Activated B cell treated with CpG ODN at 0.5 μM for 24 hours (primary cell): ENCODE results near the gene CHCHD6. TPM values are rescaled to one million over a fixed set of nuclear protein-coding genes. Genes with fewer than 3 reads are reported as not detected.

Experiments used
- ATAC-seq: fragments of 200-7000 bp; cut with Tn5 transposase; one replicate; pipeline ENCODE4 v1.10.0; 2021; ENCODE audit warnings: low read depth, mild to moderate bottlenecking, moderate library complexity
- CTCF ChIA-PET: fragments of 350-600 bp; sonication (Branson Sonifier 250); formaldehyde crosslinking; loops from one replicate; lab custom pipeline; 2021; ENCODE audit warnings: antibody characterized with exemption; lab: Charles Lee
- POLR2A ChIA-PET: fragments of 350-600 bp; sonication (Branson Sonifier 250); formaldehyde crosslinking; loops from one replicate; lab custom pipeline; 2021; ENCODE audit warnings: antibody characterized with exemption; lab: Charles Lee
- DNase-seq: peaks from one replicate; pipeline ENCODE4 v3.0.0; 2022
- H3K27ac Mint-ChIP-seq: one replicate; pipeline ENCODE4 v1.8.0; 2020; ENCODE audit warnings: mixed read lengths
- H3K27me3 Mint-ChIP-seq: one replicate; pipeline ENCODE4 v1.8.0; 2021; ENCODE audit warnings: mixed read lengths
- H3K36me3 Mint-ChIP-seq: one replicate; pipeline ENCODE4 v1.8.0; 2021; ENCODE audit warnings: low read depth, mixed read lengths
- H3K4me1 Mint-ChIP-seq: one replicate; pipeline ENCODE4 v1.8.0; 2021; ENCODE audit warnings: mixed read lengths
- H3K4me3 Mint-ChIP-seq: one replicate; pipeline ENCODE4 v1.8.0; 2020; ENCODE audit warnings: mild to moderate bottlenecking, mixed read lengths
- H3K9me3 Mint-ChIP-seq: one replicate; pipeline ENCODE4 v1.8.0; 2020; ENCODE audit warnings: mixed read lengths
- CTCF ChIP-seq: fragments of 200-600 bp; IDR thresholded peaks from one replicate; pipeline ENCODE4 v1.8.0; 2022; ENCODE audit warnings: antibody characterized with exemption, mild to moderate bottlenecking
- intact Hi-C: fragments of 100-400 bp; cut with micrococcal nuclease; formaldehyde crosslinking; loops from one replicate; pipeline ENCODE4 v1.15.1; 2024
- total RNA-seq: library from RNA; stranded (reverse); gene quantifications from 2 replicates; pipeline ENCODE4 v1.2.3, GENCODE V29; 2022

The CHCHD6 gene
- total RNA-seq, 1 donor from 2014 or later = 10.0 TPM

GRCh38 chr3:126684218-126684751 is 19.8 kb upstream of the CHCHD6 start:
- intact Hi-C loops = no loop called here
- H3K36me3 Mint-ChIP-seq = no peaks in the 10 kb centered on the region
- ChIA-PET CTCF (interaction anchor here (1.7 to 2.1 kb wide), 2 partner anchors 863 to 864 kb away, joined by 4 to 5 read pairs; no protein-coding TSS in a partner anchor), POLR2A (interaction anchor here (0.6 to 0.7 kb wide), 2 partner anchors 251 to 293 kb away, joined by 3 to 6 read pairs; no protein-coding TSS in a partner anchor)
- TF ChIP-seq CTCF = no peak
- DNase-seq (no peak), ATAC-seq (no peak)
- no peak overlapping the region for H3K27ac Mint-ChIP-seq
- peaks cover 5% of the 10 kb centered on the region for H3K27me3 Mint-ChIP-seq
- H3K4me3 Mint-ChIP-seq = no peak overlapping the region
- no peaks in the 10 kb centered on the region for H3K9me3 Mint-ChIP-seq
- H3K4me1 Mint-ChIP-seq = peaks cover 9% of the 10 kb centered on the region

- no peak for ATAC-seq
- Mint-ChIP-seq H3K36me3 (no peaks in the 10 kb centered on the region), H3K4me3 (no peak overlapping the region), H3K27ac (no peak overlapping the region), H3K27me3 (peaks cover 12% of the 10 kb centered on the region), H3K9me3 (no peaks in the 10 kb centered on the region), H3K4me1 (peaks cover 9% of the 10 kb centered on the region)
- DNase-seq = no peak
- no peak for TF ChIP-seq CTCF
- intact Hi-C loops = no loop called here
- POLR2A ChIA-PET = no interaction called here
- CTCF ChIA-PET = interaction anchor here (2.1 kb wide), 1 partner anchor 863 kb away, joined by 5 read pairs; no protein-coding TSS in a partner anchor
Observed at GRCh38 chr3:126685021-126685420, 19.0 kb upstream of the CHCHD6 start.

GRCh38 chr3:126685493-126685892 is 18.5 kb upstream of the CHCHD6 start:
- no peaks in the 10 kb centered on the region for H3K36me3 Mint-ChIP-seq
- peaks cover 9% of the 10 kb centered on the region for H3K4me1 Mint-ChIP-seq
- no peaks in the 10 kb centered on the region for H3K9me3 Mint-ChIP-seq
- no peak for ATAC-seq
- H3K27ac Mint-ChIP-seq = no peak overlapping the region
- intact Hi-C loops = no loop called here
- no peak for TF ChIP-seq CTCF
- POLR2A ChIA-PET = no interaction called here
- no peak overlapping the region for H3K4me3 Mint-ChIP-seq
- DNase-seq = no peak
- H3K27me3 Mint-ChIP-seq = peaks cover 17% of the 10 kb centered on the region
- CTCF ChIA-PET = interaction anchor here (2.1 kb wide), 1 partner anchor 863 kb away, joined by 5 read pairs; no protein-coding TSS in a partner anchor

- TF ChIP-seq CTCF = no peak
- no peaks in the 10 kb centered on the region for H3K36me3 Mint-ChIP-seq
- no peak overlapping the region for H3K4me3 Mint-ChIP-seq
- H3K27me3 Mint-ChIP-seq = peaks cover 50% of the 10 kb centered on the region
- H3K27ac Mint-ChIP-seq = no peak overlapping the region
- intact Hi-C loops = no loop called here
- ATAC-seq (no peak), DNase-seq (no peak)
- POLR2A ChIA-PET = no interaction called here
- H3K4me1 Mint-ChIP-seq = no peaks in the 10 kb centered on the region
- CTCF ChIA-PET = no interaction called here
- H3K9me3 Mint-ChIP-seq = no peaks in the 10 kb centered on the region
Observed at GRCh38 chr3:126691765-126692164, 12.3 kb upstream of the CHCHD6 start.

- intact Hi-C loops = no loop called here
- ChIA-PET CTCF (interaction anchor here (0.9 kb wide), 1 partner anchor 14 kb away, joined by 3 read pairs; no protein-coding TSS in a partner anchor), POLR2A (no interaction called here)
- no peak for TF ChIP-seq CTCF
- Mint-ChIP-seq H3K4me3 (no peak overlapping the region), H3K36me3 (no peaks in the 10 kb centered on the region), H3K27me3 (peaks cover 57% of the 10 kb centered on the region), H3K27ac (no peak overlapping the region), H3K9me3 (no peaks in the 10 kb centered on the region), H3K4me1 (no peaks in the 10 kb centered on the region)
- DNase-seq = no peak
- ATAC-seq = no peak
Observed at GRCh38 chr3:126692858-126693257, 11.2 kb upstream of the CHCHD6 start.
